Measurements from ENCODE around the gene WNK2.

WNK2 gene

DNA sequence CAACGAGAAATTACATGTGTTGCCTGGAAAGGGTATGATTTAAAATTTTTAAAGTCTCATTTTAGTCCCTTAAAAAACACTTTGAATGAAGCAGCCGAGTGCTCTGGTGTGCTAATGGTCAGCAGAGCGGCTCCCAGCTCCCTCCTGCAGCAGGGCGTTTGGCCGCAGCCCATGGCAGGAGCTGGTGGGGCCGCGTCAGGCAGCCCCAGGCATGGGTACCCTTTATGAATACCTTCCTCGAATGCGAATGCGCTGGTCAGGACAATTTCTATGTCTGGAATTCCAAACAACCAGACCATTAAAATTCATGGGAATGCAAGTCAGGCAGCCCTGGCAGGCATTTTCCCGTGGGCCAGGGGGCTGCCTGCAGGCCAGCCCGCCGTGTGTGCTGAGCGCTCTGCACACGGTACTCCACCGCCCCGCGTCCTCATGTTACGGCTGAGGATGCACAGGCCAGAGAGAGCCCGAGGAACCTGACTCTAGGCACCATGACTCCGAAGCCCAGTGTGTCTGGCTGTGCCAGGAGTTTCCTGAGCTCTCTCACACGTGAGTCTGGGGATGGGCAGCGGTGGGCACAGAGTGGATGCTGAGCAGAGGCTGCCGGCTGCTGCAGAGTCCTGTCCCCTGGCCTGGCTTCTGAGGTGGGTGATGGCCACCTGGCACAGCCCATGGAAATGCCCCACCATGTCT is 123.7 kb downstream of the WNK2 start:
- Histone ChIP-seq H3K36me3 (ENCODE audit: control insufficient read depth in 1 of 2, insufficient read depth in 2 of 2, low read depth in 1 of 2, low read length in 2 of 2) (no peaks in the 10 kb centered on the region), H4K8ac (ENCODE audit: low read length) (no peak overlapping the region), H3K79me1 (replicated peaks; ENCODE audit: low read length, poor library complexity, severe bottlenecking) (no peaks in the 10 kb centered on the region), H3K4me2 (ENCODE audit: low read length, poor library complexity, severe bottlenecking) (no peak overlapping the region), H3K4ac (ENCODE audit: low read depth in 1 of 2, low read length in 2 of 2) (no peak overlapping the region), H3K4me1 (ENCODE audit: control insufficient read depth, insufficient read depth, low read depth, low read length) (peaks cover 8% of the 10 kb centered on the region), H2BK5ac (ENCODE audit: low read depth, low read length, poor library complexity, severe bottlenecking) (no peak overlapping the region), H2AFZ (ENCODE audit: low read depth, low read length) (no peak overlapping the region), H2AK5ac (ENCODE audit: low read length, severe bottlenecking) (no peak overlapping the region), H3K23ac (ENCODE audit: low read length in 2 of 2) (no peak overlapping the region), H3K4me3 (ENCODE audit: insufficient read depth in 1 of 2, low read depth in 1 of 2, low read length in 2 of 2) (no peak overlapping the region), H2BK15ac (ENCODE audit: low read depth, poor library complexity, severe bottlenecking) (no peak overlapping the region), H2BK120ac (ENCODE audit: low read depth, low read length) (no peak overlapping the region), H3K9me3 (ENCODE audit: control insufficient read depth, low read length) (no peaks in the 10 kb centered on the region), H2BK12ac (ENCODE audit: low read length in 2 of 2) (no peak overlapping the region), H3K27ac (ENCODE audit: low read length, poor library complexity, severe bottlenecking) (no peak overlapping the region), H3K9ac (ENCODE audit: low read length) (no peak overlapping the region), H3K18ac (ENCODE audit: low read depth in 1 of 2, low read length in 2 of 2) (no peak overlapping the region), H4K91ac (ENCODE audit: low read length) (no peak overlapping the region), H3K14ac (ENCODE audit: low read length in 2 of 2) (no peak overlapping the region), H3K27me3 (ENCODE audit: control insufficient read depth in 1 of 2, insufficient read depth in 1 of 2, low read length in 2 of 2) (peaks cover 13 to 22% of the 10 kb centered on the region in 2 experiments)
- no peak for DNase-seq
- WGBS = 89% methylated on average over 23 of the region's 24 CpGs

DNA sequence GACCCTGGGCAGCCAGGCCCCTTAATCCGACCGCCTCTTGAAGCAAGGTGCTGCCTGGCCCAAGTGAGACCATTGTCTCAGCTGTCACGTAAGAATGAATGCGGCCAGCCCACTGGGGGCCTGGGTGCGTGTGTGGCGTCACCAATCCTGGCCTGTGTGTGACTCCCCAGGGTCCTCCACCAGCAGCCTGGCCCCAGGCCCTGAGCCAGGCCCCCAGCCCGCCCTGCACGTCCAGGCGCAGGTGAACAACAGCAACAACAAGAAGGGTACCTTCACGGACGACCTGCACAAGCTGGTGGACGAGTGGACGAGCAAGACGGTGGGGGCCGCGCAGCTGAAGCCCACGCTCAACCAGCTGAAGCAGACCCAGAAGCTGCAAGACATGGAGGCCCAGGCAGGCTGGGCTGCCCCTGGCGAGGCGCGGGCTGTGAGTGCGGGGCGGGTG is 124.2 kb downstream of the WNK2 start:
- no peaks in the 10 kb centered on the region for H3K79me1 ChIP-seq (replicated peaks; ENCODE audit: low read length, poor library complexity, severe bottlenecking)
- peaks cover 9% of the 10 kb centered on the region for H3K4me1 ChIP-seq (ENCODE audit: control insufficient read depth, insufficient read depth, low read depth, low read length)
- H3K4me2 ChIP-seq (ENCODE audit: low read length, poor library complexity, severe bottlenecking) = no peak overlapping the region
- H2BK15ac ChIP-seq (ENCODE audit: low read depth, poor library complexity, severe bottlenecking) = no peak overlapping the region
- 91% methylated on average over 17 of the region's 22 CpGs for WGBS
- H2BK5ac ChIP-seq (ENCODE audit: low read depth, low read length, poor library complexity, severe bottlenecking) = no peak overlapping the region
- no peak overlapping the region for H3K14ac ChIP-seq (ENCODE audit: low read length in 2 of 2)
- no peak overlapping the region for H3K4me3 ChIP-seq (ENCODE audit: insufficient read depth in 1 of 2, low read depth in 1 of 2, low read length in 2 of 2)
- no peaks in the 10 kb centered on the region for H3K36me3 ChIP-seq (ENCODE audit: control insufficient read depth in 1 of 2, insufficient read depth in 2 of 2, low read depth in 1 of 2, low read length in 2 of 2)
- no peaks in the 10 kb centered on the region for H3K9me3 ChIP-seq (ENCODE audit: control insufficient read depth, low read length)
- H4K91ac ChIP-seq (ENCODE audit: low read length) = no peak overlapping the region
- no peak overlapping the region for H4K8ac ChIP-seq (ENCODE audit: low read length)
- H2AFZ ChIP-seq (ENCODE audit: low read depth, low read length) = no peak overlapping the region
- H2BK120ac ChIP-seq (ENCODE audit: low read depth, low read length) = no peak overlapping the region
- H3K9ac ChIP-seq (ENCODE audit: low read length) = no peak overlapping the region
- no peak overlapping the region for H3K18ac ChIP-seq (ENCODE audit: low read depth in 1 of 2, low read length in 2 of 2)
- H3K4ac ChIP-seq (ENCODE audit: low read depth in 1 of 2, low read length in 2 of 2) = no peak overlapping the region
- H3K27ac ChIP-seq (ENCODE audit: low read length, poor library complexity, severe bottlenecking) = no peak overlapping the region
- H3K23ac ChIP-seq (ENCODE audit: low read length in 2 of 2) = no peak overlapping the region
- H3K27me3 ChIP-seq (ENCODE audit: control insufficient read depth in 1 of 2, insufficient read depth in 1 of 2, low read length in 2 of 2) = peaks cover 13 to 22% of the 10 kb centered on the region in 2 experiments
- H2AK5ac ChIP-seq (ENCODE audit: low read length, severe bottlenecking) = no peak overlapping the region
- H2BK12ac ChIP-seq (ENCODE audit: low read length in 2 of 2) = no peak overlapping the region
- no peak for DNase-seq

DNA sequence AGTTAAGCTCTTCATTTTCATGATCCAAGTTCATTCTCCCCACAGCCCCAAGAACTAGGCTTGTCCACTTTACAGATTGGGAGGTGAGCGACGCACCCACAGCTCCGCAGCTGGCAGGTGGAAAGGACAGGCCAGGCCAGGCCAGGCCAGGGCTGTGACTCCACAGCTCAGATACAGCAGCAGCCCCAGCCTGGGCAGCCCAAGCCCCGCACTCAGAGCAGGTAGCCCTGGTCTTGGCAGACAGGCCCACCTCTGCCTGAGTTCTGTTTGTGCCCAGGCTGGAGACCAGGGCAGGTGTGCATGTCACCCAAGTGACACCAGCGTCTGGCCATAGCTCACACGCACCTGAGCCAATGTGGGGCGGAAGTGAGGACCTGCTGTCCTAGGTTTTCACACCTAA is 124.7 kb downstream of the WNK2 start:
- Histone ChIP-seq H3K36me3 (ENCODE audit: control insufficient read depth in 1 of 2, insufficient read depth in 2 of 2, low read depth in 1 of 2, low read length in 2 of 2) (no peaks in the 10 kb centered on the region), H4K91ac (ENCODE audit: low read length) (no peak overlapping the region), H3K9ac (ENCODE audit: low read length) (no peak overlapping the region), H2BK5ac (ENCODE audit: low read depth, low read length, poor library complexity, severe bottlenecking) (no peak overlapping the region), H2AK5ac (ENCODE audit: low read length, severe bottlenecking) (no peak overlapping the region), H3K18ac (ENCODE audit: low read depth in 1 of 2, low read length in 2 of 2) (no peak overlapping the region), H3K9me3 (ENCODE audit: control insufficient read depth, low read length) (no peaks in the 10 kb centered on the region), H2BK15ac (ENCODE audit: low read depth, poor library complexity, severe bottlenecking) (no peak overlapping the region), H3K27ac (ENCODE audit: low read length, poor library complexity, severe bottlenecking) (no peak overlapping the region), H3K23ac (ENCODE audit: low read length in 2 of 2) (no peak overlapping the region), H3K14ac (ENCODE audit: low read length in 2 of 2) (no peak overlapping the region), H3K4me1 (ENCODE audit: control insufficient read depth, insufficient read depth, low read depth, low read length) (peaks cover 9% of the 10 kb centered on the region), H4K8ac (ENCODE audit: low read length) (no peak overlapping the region), H3K4me2 (ENCODE audit: low read length, poor library complexity, severe bottlenecking) (no peak overlapping the region), H2AFZ (ENCODE audit: low read depth, low read length) (no peak overlapping the region), H2BK120ac (ENCODE audit: low read depth, low read length) (no peak overlapping the region), H3K4ac (ENCODE audit: low read depth in 1 of 2, low read length in 2 of 2) (no peak overlapping the region), H3K27me3 (ENCODE audit: control insufficient read depth in 1 of 2, insufficient read depth in 1 of 2, low read length in 2 of 2) (peaks cover 13 to 22% of the 10 kb centered on the region in 2 experiments), H3K4me3 (ENCODE audit: insufficient read depth in 1 of 2, low read depth in 1 of 2, low read length in 2 of 2) (no peak overlapping the region), H2BK12ac (ENCODE audit: low read length in 2 of 2) (no peak overlapping the region), H3K79me1 (replicated peaks; ENCODE audit: low read length, poor library complexity, severe bottlenecking) (no peaks in the 10 kb centered on the region)
- WGBS = 91% methylated on average over 7 of the region's 7 CpGs
- no peak for DNase-seq

DNA sequence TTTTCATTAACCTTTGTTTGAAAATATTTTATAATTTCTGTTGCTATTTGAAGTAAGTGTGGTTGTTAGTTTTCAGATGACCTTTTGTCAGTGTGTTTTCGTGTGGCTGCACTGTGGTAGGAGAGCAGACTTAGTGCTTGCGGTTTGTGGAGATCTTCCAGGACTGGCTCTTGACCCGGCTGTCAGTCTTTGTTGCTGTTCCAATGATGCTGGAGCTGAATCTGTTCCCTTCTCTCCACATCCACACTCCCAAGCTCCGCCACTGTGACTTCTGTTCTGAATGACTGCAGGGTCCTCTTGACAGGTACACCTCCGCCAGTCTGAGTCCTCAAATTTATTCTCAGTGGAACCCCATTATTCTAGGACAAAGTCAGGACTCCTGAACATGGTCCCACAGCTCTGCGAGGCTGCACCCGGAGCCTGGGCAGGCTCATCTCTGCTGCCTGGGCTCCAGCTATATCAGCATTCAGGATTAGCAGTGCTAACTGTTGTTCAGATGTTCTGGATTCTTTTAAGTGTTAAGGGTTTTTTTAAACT is 126.0 kb downstream of the WNK2 start:
- Histone ChIP-seq H2BK15ac (ENCODE audit: low read depth, poor library complexity, severe bottlenecking) (no peak overlapping the region), H2AK5ac (ENCODE audit: low read length, severe bottlenecking) (no peak overlapping the region), H3K79me1 (replicated peaks; ENCODE audit: low read length, poor library complexity, severe bottlenecking) (no peaks in the 10 kb centered on the region), H4K8ac (ENCODE audit: low read length) (no peak overlapping the region), H3K18ac (ENCODE audit: low read depth in 1 of 2, low read length in 2 of 2) (no peak overlapping the region), H4K91ac (ENCODE audit: low read length) (no peak overlapping the region), H2BK12ac (ENCODE audit: low read length in 2 of 2) (no peak overlapping the region), H3K4me2 (ENCODE audit: low read length, poor library complexity, severe bottlenecking) (no peak overlapping the region), H3K9me3 (ENCODE audit: control insufficient read depth, low read length) (no peaks in the 10 kb centered on the region), H2BK120ac (ENCODE audit: low read depth, low read length) (no peak overlapping the region), H3K4me1 (ENCODE audit: control insufficient read depth, insufficient read depth, low read depth, low read length) (peaks cover 9% of the 10 kb centered on the region), H2AFZ (ENCODE audit: low read depth, low read length) (no peak overlapping the region), H3K4ac (ENCODE audit: low read depth in 1 of 2, low read length in 2 of 2) (no peak overlapping the region), H3K36me3 (ENCODE audit: control insufficient read depth in 1 of 2, insufficient read depth in 2 of 2, low read depth in 1 of 2, low read length in 2 of 2) (no peaks in the 10 kb centered on the region), H3K14ac (ENCODE audit: low read length in 2 of 2) (peak overlapping the region in 1 of 2 experiments; percentile 26), H3K9ac (ENCODE audit: low read length) (no peak overlapping the region), H2BK5ac (ENCODE audit: low read depth, low read length, poor library complexity, severe bottlenecking) (no peak overlapping the region), H3K4me3 (ENCODE audit: insufficient read depth in 1 of 2, low read depth in 1 of 2, low read length in 2 of 2) (no peak overlapping the region), H3K27me3 (ENCODE audit: control insufficient read depth in 1 of 2, insufficient read depth in 1 of 2, low read length in 2 of 2) (peaks cover 17 to 25% of the 10 kb centered on the region in 2 experiments), H3K23ac (ENCODE audit: low read length in 2 of 2) (peak overlapping the region in 1 of 2 experiments; percentile 40), H3K27ac (ENCODE audit: low read length, poor library complexity, severe bottlenecking) (no peak overlapping the region)
- DNase-seq = no peak
- whole genome bisulfite sequencing = 78% methylated on average over 7 of the region's 7 CpGs
